ENCODE measurements around the gene SPIN4. TPM values are rescaled to one million over a fixed set of nuclear protein-coding genes. Genes with fewer than 3 reads are reported as not detected.

SPIN4 gene
- total and polyA plus RNA-seq, 2 of the 8 experiments (the other 6 are each of a cell fraction or from before 2014, with no cell fraction given), result 8.0 to 11.8 TPM

- Histone ChIP-seq H3K79me1 (ENCODE audit: low read depth, low read length) (no peaks in the 10 kb centered on the region), H2AK5ac (ENCODE audit: low read depth, low read length) (no peak overlapping the region), H2BK120ac (replicated peaks; ENCODE audit: low read depth, low read length) (no peak overlapping the region), H3K4me2 (ENCODE audit: insufficient read depth in 1 of 2, low read depth in 2 of 2, low read length in 2 of 2) (no peak overlapping the region), H3K27ac (ENCODE audit: low read depth, low read length) (no peak overlapping the region), H2BK12ac (ENCODE audit: low read depth, low read length) (no peak overlapping the region), H3K4me3 (ENCODE audit: extremely low read depth in 1 of 4, insufficient read depth in 2 of 4, low read depth in 3 of 4, low read length in 4 of 4) (no peak overlapping the region), H4K5ac (ENCODE audit: insufficient read length, low read depth, low read length) (no peak overlapping the region), H3K9me3 (ENCODE audit: insufficient read depth in 2 of 2, low read depth in 1 of 2, low read length in 1 of 2) (peaks cover 0 to 4% of the 10 kb centered on the region in 2 experiments; a peak in 1 of 4 replicates), H3K23ac (ENCODE audit: insufficient read length) (no peak overlapping the region), H4K20me1 (replicated peaks in 1 of 2; ENCODE audit: control insufficient read depth in 1 of 2, insufficient read depth in 2 of 2, low read length in 2 of 2) (no peaks in the 10 kb centered on the region), H3K9ac (replicated peaks in 1 of 4; ENCODE audit: extremely low read depth in 1 of 4, low read depth in 3 of 4, low read length in 3 of 4) (no peak overlapping the region), H2AFZ (ENCODE audit: low read length) (no peak overlapping the region), H2BK20ac (ENCODE audit: low read length) (no peak overlapping the region), H2BK5ac (ENCODE audit: low read depth, low read length) (no peak overlapping the region), H3K27me3 (replicated peaks in 1 of 4; ENCODE audit: control insufficient read depth in 3 of 4, extremely low read depth in 1 of 4, insufficient read depth in 3 of 4, low read length in 3 of 4) (no peaks in the 10 kb centered on the region), H3K14ac (ENCODE audit: insufficient read length) (no peak overlapping the region), H3K4me1 (replicated peaks in 1 of 4; ENCODE audit: control insufficient read depth in 3 of 4, insufficient read depth in 4 of 4, low read length in 3 of 4) (no peaks in the 10 kb centered on the region), H4K8ac (ENCODE audit: extremely low read depth, insufficient read depth, low read length) (no peak overlapping the region), H4K91ac (replicated peaks; ENCODE audit: insufficient read length, low read length) (no peak overlapping the region), H3K4ac (replicated peaks; ENCODE audit: insufficient read length, low read depth, low read length) (no peak overlapping the region), H3K36me3 (ENCODE audit: control insufficient read depth in 2 of 4, insufficient read depth in 4 of 4, low read length in 3 of 4) (peaks cover 0 to 3% (median 0%) of the 10 kb centered on the region in 4 experiments; a peak in 1 of 8 replicates), H3K56ac (replicated peaks; ENCODE audit: insufficient read length, low read depth, low read length) (no peak overlapping the region), H2BK15ac (ENCODE audit: low read length) (no peak overlapping the region), H3K23me2 (ENCODE audit: low read depth, low read length) (no peaks in the 10 kb centered on the region), H3K79me2 (ENCODE audit: control insufficient read depth in 1 of 2, insufficient read depth in 2 of 2, low read length in 2 of 2) (no peaks in the 10 kb centered on the region), H3K18ac (ENCODE audit: extremely low read depth, low read length) (no peak overlapping the region)
- ChIA-PET CTCF (ENCODE audit: partially characterized antibody) (no interaction called here), POLR2A (ENCODE audit: partially characterized antibody) (no interaction called here)
- DNase-seq (ENCODE audit: low read depth in 1 of 2, low spot score in 2 of 2) (no peak), FAIRE-seq (no peak)
- no peak for TF ChIP-seq SIN3A (conservative IDR thresholded peaks at IDR 0.05 in 1 of 2, IDR thresholded peaks at IDR 0.05 in 1 of 2; ENCODE audit: low read depth in 1 of 2, low read length in 2 of 2)
- TF ChIP-seq TBP (IDR thresholded peaks at IDR 0.05; ENCODE audit: low read depth, low read length), result no peak
- no peak for TF ChIP-seq BCL11A (IDR thresholded peaks at IDR 0.05; ENCODE audit: low read depth in 2 of 2, low read length in 2 of 2)
- TF ChIP-seq NRF1 (IDR thresholded peaks at IDR 0.05; ENCODE audit: low read depth, low read length), result no peak
- no peak for TF ChIP-seq POU5F1 (IDR thresholded peaks at IDR 0.05; ENCODE audit: low read depth, low read length)
- no peak for TF ChIP-seq CREB1 (IDR thresholded peaks at IDR 0.05)
- TF ChIP-seq POLR2AphosphoS5 (IDR thresholded peaks at IDR 0.05; ENCODE audit: low read depth, low read length), result no peak
- no peak for TF ChIP-seq ATF3 (IDR thresholded peaks at IDR 0.05; ENCODE audit: insufficient read depth, low read depth, low read length)
- TF ChIP-seq MAX (IDR thresholded peaks at IDR 0.05), result no peak
- no peak for TF ChIP-seq RFX5 (IDR thresholded peaks at IDR 0.05; ENCODE audit: borderline replicate concordance, low read depth, low read length)
- no peak for TF ChIP-seq TEAD4 (IDR thresholded peaks at IDR 0.05; ENCODE audit: low read depth, low read length)
- no peak for TF ChIP-seq CBX8 (IDR thresholded peaks at IDR 0.05; ENCODE audit: borderline replicate concordance, low read depth, low read length)
- TF ChIP-seq EZH2 (IDR thresholded peaks at IDR 0.05; ENCODE audit: low read depth, low read length, severe bottlenecking), result no peak
- TF ChIP-seq PHF8 (conservative IDR thresholded peaks at IDR 0.05; ENCODE audit: low read depth, low read length), result no peak
- no peak for TF ChIP-seq CHD2 (IDR thresholded peaks at IDR 0.05; ENCODE audit: low read length)
- TF ChIP-seq SIX5 (IDR thresholded peaks at IDR 0.05; ENCODE audit: low read depth, low read length), result no peak
These were observed 49.2 kb upstream of the SPIN4 start for GRCh38 chrX:63400340-63400739.

Data from H1 (cell line).